Peyer's patch (tissue), 4 donors: Measurements from ENCODE around the gene VAT1. TPM values are rescaled to one million over a fixed set of nuclear protein-coding genes. Genes with fewer than 3 reads are reported as not detected.

Experiments
- DNase-seq, 3 donors: peaks; one replicate each; pipeline ENCODE4 v3.0.0-alpha.2; 2017 to 2019
- H3K27ac ChIP-seq, 4 donors: fragments of 200-600 bp; sonication (generic); one replicate each; pipeline ENCODE4 v1.5.1; 2016 to 2019
- H3K27me3 ChIP-seq, 2 donors: fragments of 200-600 bp; sonication (generic); one replicate each; pipeline ENCODE4 v1.5.1; 2019
- H3K36me3 ChIP-seq, 3 donors: fragments of 200-600 bp; sonication (generic); one replicate each; pipeline ENCODE4 v1.5.1; 2016 to 2019
- H3K4me1 ChIP-seq, 4 donors: fragments of 200-600 bp; sonication (generic); one replicate each; pipeline ENCODE4 v1.5.1; 2016 to 2019
- H3K4me3 ChIP-seq, 4 donors: fragments of 200-600 bp; sonication (generic); 1 replicate in 3 of 4; 2 replicates in 1 of 4; pipeline ENCODE4 v1.5.1; 2016 to 2019; ENCODE audit warnings: mild to moderate bottlenecking in 1 of 4
- H3K9me3 ChIP-seq, 4 donors: fragments of 200-600 bp; sonication (generic); one replicate each; pipeline ENCODE4 v1.5.1; 2016 to 2019; ENCODE audit warnings: mild to moderate bottlenecking in 1 of 4
- POLR2A ChIP-seq, 2 donors: fragments of 450-650 bp; IDR thresholded peaks; one replicate each; pipeline ENCODE4 v1.5.1; 2017; ENCODE audit warnings: antibody characterized with exemption in 2 of 2, mild to moderate bottlenecking in 2 of 2, moderate library complexity in 2 of 2
- total RNA-seq, 4 donors: library from RNA; depleted of rRNA; stranded (reverse); fragments of >200 nt; gene quantifications; one replicate each; pipeline ENCODE4 v1.1.0, GENCODE V29; 2016
- TF ChIP-seq, protein P1 (sequence below), 6 experiments: fragments of 450-650 bp in 4 of 6; fragments of 200-600 bp in 2 of 6; sonication (generic) in 1 of 6; IDR thresholded peaks; one replicate each; pipeline ENCODE4 v1.5.1; 2017 to 2019; ENCODE audit warnings: antibody characterized with exemption in 6 of 6, mild to moderate bottlenecking in 3 of 6, moderate library complexity in 1 of 6

VAT1 gene
- total RNA-seq, 4 donors from 2014 or later: 52.8 to 97.8 (median 71.5) TPM

- no peaks in the 10 kb centered on the region for H3K9me3 ChIP-seq
- H3K27me3 ChIP-seq: no peaks in the 10 kb centered on the region
- peaks cover 0 to 79% (median 0%) of the 10 kb centered on the region in 3 donors for H3K36me3 ChIP-seq
- H3K27ac ChIP-seq: peak overlapping the region in 1 of 4 donors; percentile 13
- DNase-seq: no peak
- H3K4me3 ChIP-seq: no peak overlapping the region
- H3K4me1 ChIP-seq: peaks cover 0 to 5% (median under 1%) of the 10 kb centered on the region in 4 donors
- no peak for TF ChIP-seq POLR2A (IDR thresholded peaks at IDR 0.05)
- TF ChIP-seq, protein P1, sequence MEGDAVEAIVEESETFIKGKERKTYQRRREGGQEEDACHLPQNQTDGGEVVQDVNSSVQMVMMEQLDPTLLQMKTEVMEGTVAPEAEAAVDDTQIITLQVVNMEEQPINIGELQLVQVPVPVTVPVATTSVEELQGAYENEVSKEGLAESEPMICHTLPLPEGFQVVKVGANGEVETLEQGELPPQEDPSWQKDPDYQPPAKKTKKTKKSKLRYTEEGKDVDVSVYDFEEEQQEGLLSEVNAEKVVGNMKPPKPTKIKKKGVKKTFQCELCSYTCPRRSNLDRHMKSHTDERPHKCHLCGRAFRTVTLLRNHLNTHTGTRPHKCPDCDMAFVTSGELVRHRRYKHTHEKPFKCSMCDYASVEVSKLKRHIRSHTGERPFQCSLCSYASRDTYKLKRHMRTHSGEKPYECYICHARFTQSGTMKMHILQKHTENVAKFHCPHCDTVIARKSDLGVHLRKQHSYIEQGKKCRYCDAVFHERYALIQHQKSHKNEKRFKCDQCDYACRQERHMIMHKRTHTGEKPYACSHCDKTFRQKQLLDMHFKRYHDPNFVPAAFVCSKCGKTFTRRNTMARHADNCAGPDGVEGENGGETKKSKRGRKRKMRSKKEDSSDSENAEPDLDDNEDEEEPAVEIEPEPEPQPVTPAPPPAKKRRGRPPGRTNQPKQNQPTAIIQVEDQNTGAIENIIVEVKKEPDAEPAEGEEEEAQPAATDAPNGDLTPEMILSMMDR (IDR thresholded peaks at IDR 0.05): no peak
Measured at GRCh38 chr17:42989726-42990652, 32.2 kb downstream of the VAT1 start.

DNA sequence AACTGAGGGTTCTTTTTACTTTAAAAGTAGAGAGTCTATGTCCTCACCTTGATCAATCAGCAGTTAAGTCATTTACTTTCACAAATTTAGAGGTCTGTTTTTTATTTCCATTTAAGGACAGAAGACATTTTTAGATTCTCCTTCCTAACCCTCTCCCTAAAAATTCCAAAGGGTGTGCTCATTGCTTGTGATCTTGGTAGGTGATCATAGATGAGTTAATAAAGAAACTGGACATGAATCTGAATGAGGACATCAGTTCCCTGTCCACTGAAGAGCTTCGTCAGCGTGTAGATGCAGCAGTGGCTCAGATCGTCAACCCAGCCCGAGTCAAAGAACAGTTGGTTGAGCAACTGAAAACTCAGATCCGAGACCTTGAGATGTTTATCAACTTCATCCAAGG lies 33.0 kb downstream of the VAT1 start:
- Histone ChIP-seq H3K27me3 (no peaks in the 10 kb centered on the region), H3K9me3 (no peaks in the 10 kb centered on the region), H3K4me1 (peaks cover 0 to 8% (median 2%) of the 10 kb centered on the region in 4 donors), H3K36me3 (peaks cover 0 to 81% (median 0%) of the 10 kb centered on the region in 3 donors), H3K4me3 (no peak overlapping the region), H3K27ac (no peak overlapping the region)
- no peak for DNase-seq
- TF ChIP-seq POLR2A (IDR thresholded peaks at IDR 0.05): no peak
- TF ChIP-seq, protein P1 (IDR thresholded peaks at IDR 0.05): no peak

DNA sequence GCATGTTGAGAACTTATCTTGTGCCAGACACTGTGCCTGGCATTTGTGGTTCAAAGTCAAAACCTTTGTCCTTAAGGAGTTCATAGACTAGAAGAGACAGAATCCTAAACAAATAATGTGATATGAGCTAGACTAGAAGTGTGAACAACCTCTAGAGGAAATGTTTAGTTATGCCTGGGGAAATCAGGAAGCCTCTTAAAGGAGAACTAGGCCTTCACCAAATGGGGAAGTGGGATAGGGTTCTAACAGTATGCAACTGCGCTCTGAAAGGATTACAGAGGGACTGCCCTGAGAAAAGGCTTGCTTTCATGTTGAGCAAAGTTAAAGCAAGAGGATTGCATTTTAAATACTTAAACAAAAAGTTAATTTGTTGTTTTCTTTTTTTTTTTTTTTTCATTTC lies 37.0 kb downstream of the VAT1 start:
- Histone ChIP-seq H3K9me3 (no peaks in the 10 kb centered on the region), H3K4me1 (peaks cover 0 to 14% (median 13%) of the 10 kb centered on the region in 4 donors), H3K4me3 (no peak overlapping the region), H3K27me3 (no peaks in the 10 kb centered on the region), H3K27ac (peak overlapping the region in 2 of 4 donors; percentile 2 to 69), H3K36me3 (peaks cover 0 to 48% (median 0%) of the 10 kb centered on the region in 3 donors)
- no peak for DNase-seq
- TF ChIP-seq POLR2A (IDR thresholded peaks at IDR 0.05): no peak
- TF ChIP-seq, protein P1 (IDR thresholded peaks at IDR 0.05): no peak

DNA sequence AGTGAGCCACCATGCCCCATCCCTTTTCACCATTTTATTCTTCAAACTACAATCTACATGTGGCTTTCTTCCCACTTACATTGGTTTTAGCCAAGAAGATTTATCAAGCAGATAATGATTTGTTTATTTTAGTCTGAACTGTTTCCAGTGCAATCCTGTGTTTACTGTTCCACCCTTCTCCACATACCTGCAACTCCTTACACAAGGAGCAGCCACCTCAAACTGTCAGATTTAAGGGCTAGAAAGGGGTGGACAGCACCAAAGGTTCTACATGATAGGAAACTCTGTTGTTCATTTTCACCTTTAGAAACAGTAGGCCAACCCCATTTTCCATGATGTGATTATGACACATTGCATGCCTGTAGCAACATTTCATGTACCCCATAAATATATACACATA lies 39.9 kb downstream of the VAT1 start:
- H3K9me3 ChIP-seq: no peaks in the 10 kb centered on the region
- H3K27me3 ChIP-seq: no peaks in the 10 kb centered on the region
- H3K27ac ChIP-seq: no peak overlapping the region
- H3K36me3 ChIP-seq: peaks cover 0 to 18% (median 0%) of the 10 kb centered on the region in 3 donors
- TF ChIP-seq POLR2A (IDR thresholded peaks at IDR 0.05): no peak
- TF ChIP-seq, protein P1 (IDR thresholded peaks at IDR 0.05): no peak
- H3K4me1 ChIP-seq: peaks cover 0 to 20% (median 16%) of the 10 kb centered on the region in 4 donors
- H3K4me3 ChIP-seq: no peak overlapping the region
- no peak for DNase-seq

GRCh38 chr17:42980766-42981397 lies 41.3 kb downstream of the VAT1 start:
- H3K27me3 ChIP-seq: no peaks in the 10 kb centered on the region
- H3K9me3 ChIP-seq: no peaks in the 10 kb centered on the region
- peak overlapping the region; percentile 85 to 96 (median 94) for H3K27ac ChIP-seq
- peak in 1 of 2 donors; percentile 20 for TF ChIP-seq POLR2A (IDR thresholded peaks at IDR 0.05)
- TF ChIP-seq, protein P1 (IDR thresholded peaks at IDR 0.05): peak in 5 of 6 experiments; percentile 0 to 62 (median 55)
- peaks cover 0 to 5% (median 0%) of the 10 kb centered on the region in 3 donors for H3K36me3 ChIP-seq
- peak; percentile 76 to 82 (median 78) for DNase-seq
- peak overlapping the region; percentile 77 to 87 (median 84) for H3K4me3 ChIP-seq
- peaks cover 0 to 18% (median 16%) of the 10 kb centered on the region in 4 donors for H3K4me1 ChIP-seq
